ENCODE data around the gene OLFML2B.
"Not testable (repeated sequence)": the region's sequence is repeated elsewhere in the genome, so short reads cannot be mapped to it uniquely, and the experiment has no call there.

Gene OLFML2B

GRCh38 chr1:162069334-162070093 lies 45.8 kb upstream of the OLFML2B start, which contains the start of gene NOS1AP:
Gene NOS1AP, plus strand, starts transcription at chr1:162069691. Its CDS starts 487 bp downstream, at chr1:162070178.
- DNase-seq (ENCODE audit: extremely low spot score) = peak; percentile 89
- POLR2A ChIA-PET = interaction anchor here (0.8 to 1.2 kb wide), 2 partner anchors 15 to 76 kb away, joined by 3 to 4 read pairs; no protein-coding TSS in a partner anchor
- CTCF ChIA-PET = interaction anchor here (0.5 to 1.2 kb wide), 2 partner anchors 97 to 328 kb away, joined by 3 to 5 read pairs; no protein-coding TSS in a partner anchor
- TF ChIP-seq ARNT (IDR thresholded peaks at IDR 0.05) = 0 out of 2 replicates have a peak, but pooled peaks have one; percentile 8
- no peak for TF ChIP-seq HDGF (IDR thresholded peaks at IDR 0.05; ENCODE audit: borderline replicate concordance)
- TF ChIP-seq L3MBTL2 (conservative IDR thresholded peaks at IDR 0.05) = peak; percentile 58; the same call in 1 of the 2 replicates
- peak; percentile 23; the same call in 1 of the 2 replicates for TF ChIP-seq FOXM1 (IDR thresholded peaks at IDR 0.05; ENCODE audit: borderline replicate concordance)
- TF ChIP-seq CTBP1 (IDR thresholded peaks at IDR 0.05; ENCODE audit: borderline replicate concordance) = no peak

- ChIA-PET CTCF (no interaction called here), POLR2A (interaction anchor here (0.8 to 1.2 kb wide), 2 partner anchors 19 to 78 kb away, joined by 3 read pairs; no protein-coding TSS in a partner anchor)
- no peak for DNase-seq (ENCODE audit: extremely low spot score)
- TF ChIP-seq FOXK2 (IDR thresholded peaks at IDR 0.05) (no peak), L3MBTL2 (conservative IDR thresholded peaks at IDR 0.05) (no peak), LEF1 (IDR thresholded peaks at IDR 0.05; ENCODE audit: borderline replicate concordance) (no peak), CTBP1 (IDR thresholded peaks at IDR 0.05; ENCODE audit: borderline replicate concordance) (no peak), SUZ12 (IDR thresholded peaks at IDR 0.05) (no peak)
Observed at GRCh38 chr1:162068301-162068700, 44.6 kb upstream of the OLFML2B start.

GRCh38 chr1:162067466-162067865 lies 43.8 kb upstream of the OLFML2B start:
- no peak for DNase-seq (ENCODE audit: extremely low spot score)
- TF ChIP-seq LEF1 (IDR thresholded peaks at IDR 0.05; ENCODE audit: borderline replicate concordance) = no peak
- TF ChIP-seq TARDBP (IDR thresholded peaks at IDR 0.05) = no peak
- no peak for TF ChIP-seq FOXM1 (IDR thresholded peaks at IDR 0.05; ENCODE audit: borderline replicate concordance)
- no peak for TF ChIP-seq NFRKB (IDR thresholded peaks at IDR 0.05)
- POLR2A ChIA-PET = no interaction called here
- CTCF ChIA-PET = no interaction called here

- POLR2A ChIA-PET; DNase-seq (ENCODE audit: extremely low spot score): not testable (repeated sequence)
- CTCF ChIA-PET = interaction anchor here (1.2 kb wide), 1 partner anchor 177 kb away, joined by 3 read pairs; no protein-coding TSS in a partner anchor
- TF ChIP-seq PKNOX1 (IDR thresholded peaks at IDR 0.05) (peak; percentile 39; the same call in 1 of the 2 replicates), ZNF384 (IDR thresholded peaks at IDR 0.05) (peak; percentile 75)
Observed at GRCh38 chr1:162066836-162067235, 43.2 kb upstream of the OLFML2B start.

GRCh38 chr1:162065016-162065415 lies 41.3 kb upstream of the OLFML2B start:
- CTCF ChIA-PET = interaction anchor here (1.1 kb wide), 1 partner anchor 285 kb away, joined by 3 read pairs; no protein-coding TSS in a partner anchor
- no peak for TF ChIP-seq ARNT (IDR thresholded peaks at IDR 0.05)
- TF ChIP-seq BHLHE40 (IDR thresholded peaks at IDR 0.05; ENCODE audit: borderline replicate concordance) = no peak
- TF ChIP-seq SP1 (IDR thresholded peaks at IDR 0.05) = no peak
- no peak for TF ChIP-seq CTBP1 (IDR thresholded peaks at IDR 0.05; ENCODE audit: borderline replicate concordance)
- TF ChIP-seq ZNF384 (IDR thresholded peaks at IDR 0.05) = no peak
- TF ChIP-seq HDGF (IDR thresholded peaks at IDR 0.05; ENCODE audit: borderline replicate concordance) = no peak
- TF ChIP-seq ELF4 (IDR thresholded peaks at IDR 0.05) = no peak
- TF ChIP-seq FOXM1 (IDR thresholded peaks at IDR 0.05; ENCODE audit: borderline replicate concordance) = no peak
- no peak for TF ChIP-seq LEF1 (IDR thresholded peaks at IDR 0.05; ENCODE audit: borderline replicate concordance)
- TF ChIP-seq FOXA1 (IDR thresholded peaks at IDR 0.05) = no peak
- no peak for TF ChIP-seq L3MBTL2 (conservative IDR thresholded peaks at IDR 0.05)
- TF ChIP-seq FOXK2 (IDR thresholded peaks at IDR 0.05) = no peak
- no peak for TF ChIP-seq NFRKB (IDR thresholded peaks at IDR 0.05)
- TF ChIP-seq PKNOX1 (IDR thresholded peaks at IDR 0.05) = no peak
- TF ChIP-seq SUZ12 (IDR thresholded peaks at IDR 0.05) = no peak
- no peak for DNase-seq (ENCODE audit: extremely low spot score)
- POLR2A ChIA-PET = no interaction called here

GRCh38 chr1:162062542-162063015 lies 38.9 kb upstream of the OLFML2B start:
- peak; percentile 61 for DNase-seq (ENCODE audit: extremely low spot score)
- TF ChIP-seq CTBP1 (IDR thresholded peaks at IDR 0.05; ENCODE audit: borderline replicate concordance) = no peak
- ChIA-PET POLR2A (no interaction called here), CTCF (interaction anchor here (0.6 to 2.2 kb wide), 4 partner anchors 21 to 609 kb away, joined by 3 to 7 read pairs (median 3); no protein-coding TSS in a partner anchor)

GRCh38 chr1:162060314-162060713 lies 36.6 kb upstream of the OLFML2B start:
- ChIA-PET POLR2A (no interaction called here), CTCF (no interaction called here)
- no peak for DNase-seq (ENCODE audit: extremely low spot score)
- TF ChIP-seq NFRKB (IDR thresholded peaks at IDR 0.05) (no peak), FOXK2 (IDR thresholded peaks at IDR 0.05) (no peak), SUZ12 (IDR thresholded peaks at IDR 0.05) (no peak), L3MBTL2 (conservative IDR thresholded peaks at IDR 0.05) (no peak), BHLHE40 (IDR thresholded peaks at IDR 0.05; ENCODE audit: borderline replicate concordance) (no peak), ARNT (IDR thresholded peaks at IDR 0.05) (no peak), SP1 (IDR thresholded peaks at IDR 0.05) (no peak), PKNOX1 (IDR thresholded peaks at IDR 0.05) (no peak), FOXM1 (IDR thresholded peaks at IDR 0.05; ENCODE audit: borderline replicate concordance) (no peak), FOXA1 (IDR thresholded peaks at IDR 0.05) (no peak), CTBP1 (IDR thresholded peaks at IDR 0.05; ENCODE audit: borderline replicate concordance) (no peak), ELF4 (IDR thresholded peaks at IDR 0.05) (no peak), ZNF384 (IDR thresholded peaks at IDR 0.05) (no peak), HDGF (IDR thresholded peaks at IDR 0.05; ENCODE audit: borderline replicate concordance) (no peak), TARDBP (IDR thresholded peaks at IDR 0.05) (no peak), LEF1 (IDR thresholded peaks at IDR 0.05; ENCODE audit: borderline replicate concordance) (no peak)

Data from HEK293T (cell line).